ENCODE data around the gene ATG9A. TPM values are rescaled to one million over a fixed set of nuclear protein-coding genes. Genes with fewer than 3 reads are reported as not detected.

The ATG9A gene
- total RNA-seq, 1 donor, result 38.4 TPM

DNA sequence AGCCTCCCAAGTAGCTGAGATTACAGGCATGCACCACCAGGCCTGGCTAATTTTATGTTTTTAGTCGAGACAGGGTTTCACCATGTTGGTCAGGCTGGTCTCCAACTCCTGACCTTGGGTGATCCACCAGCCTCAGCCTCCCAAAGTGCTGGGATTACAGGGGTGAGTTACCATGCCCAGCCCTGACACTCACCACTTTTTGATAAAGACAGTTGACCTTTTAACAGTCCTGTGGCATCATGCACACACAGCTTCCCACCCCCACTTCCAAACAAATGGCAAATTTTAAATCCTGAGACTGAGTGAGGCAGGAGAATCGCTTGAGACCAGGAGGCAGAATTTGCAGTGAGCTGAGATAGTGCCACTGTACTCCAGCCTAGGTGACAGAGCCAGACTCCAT lies 43.6 kb upstream of the ATG9A start:
- no peak overlapping the region for H3K4me3 ChIP-seq (ENCODE audit: low read depth, low read length)
- TF ChIP-seq, protein P1, sequence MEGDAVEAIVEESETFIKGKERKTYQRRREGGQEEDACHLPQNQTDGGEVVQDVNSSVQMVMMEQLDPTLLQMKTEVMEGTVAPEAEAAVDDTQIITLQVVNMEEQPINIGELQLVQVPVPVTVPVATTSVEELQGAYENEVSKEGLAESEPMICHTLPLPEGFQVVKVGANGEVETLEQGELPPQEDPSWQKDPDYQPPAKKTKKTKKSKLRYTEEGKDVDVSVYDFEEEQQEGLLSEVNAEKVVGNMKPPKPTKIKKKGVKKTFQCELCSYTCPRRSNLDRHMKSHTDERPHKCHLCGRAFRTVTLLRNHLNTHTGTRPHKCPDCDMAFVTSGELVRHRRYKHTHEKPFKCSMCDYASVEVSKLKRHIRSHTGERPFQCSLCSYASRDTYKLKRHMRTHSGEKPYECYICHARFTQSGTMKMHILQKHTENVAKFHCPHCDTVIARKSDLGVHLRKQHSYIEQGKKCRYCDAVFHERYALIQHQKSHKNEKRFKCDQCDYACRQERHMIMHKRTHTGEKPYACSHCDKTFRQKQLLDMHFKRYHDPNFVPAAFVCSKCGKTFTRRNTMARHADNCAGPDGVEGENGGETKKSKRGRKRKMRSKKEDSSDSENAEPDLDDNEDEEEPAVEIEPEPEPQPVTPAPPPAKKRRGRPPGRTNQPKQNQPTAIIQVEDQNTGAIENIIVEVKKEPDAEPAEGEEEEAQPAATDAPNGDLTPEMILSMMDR (IDR thresholded peaks at IDR 0.05; ENCODE audit: insufficient read depth, low read depth, low read length), result no peak
- peak; percentile 50 for DNase-seq (ENCODE audit: low read depth)

DNA sequence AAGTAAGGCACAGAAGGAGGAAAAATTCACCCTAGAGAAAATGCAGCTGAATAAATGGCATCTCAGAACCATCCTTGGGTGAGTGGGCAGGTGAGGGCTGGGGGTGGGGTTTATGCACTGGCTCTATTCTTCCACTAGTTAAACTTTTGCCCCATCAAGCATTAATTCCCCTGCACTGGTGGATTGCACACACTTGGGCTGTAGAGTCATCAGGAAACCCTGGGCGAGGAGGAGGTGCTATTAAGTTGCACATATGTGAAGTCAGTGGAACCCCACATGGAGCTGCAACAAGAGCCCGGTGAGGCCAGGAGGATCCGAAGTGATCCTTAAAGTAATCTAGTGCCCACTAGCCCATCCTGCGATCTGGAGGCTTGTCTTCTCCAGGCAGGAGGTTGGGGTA lies 42.9 kb upstream of the ATG9A start:
- no peak overlapping the region for H3K4me3 ChIP-seq (ENCODE audit: low read depth, low read length)
- TF ChIP-seq, protein P1 (IDR thresholded peaks at IDR 0.05; ENCODE audit: insufficient read depth, low read depth, low read length), result no peak
- DNase-seq (ENCODE audit: low read depth), result no peak

DNA sequence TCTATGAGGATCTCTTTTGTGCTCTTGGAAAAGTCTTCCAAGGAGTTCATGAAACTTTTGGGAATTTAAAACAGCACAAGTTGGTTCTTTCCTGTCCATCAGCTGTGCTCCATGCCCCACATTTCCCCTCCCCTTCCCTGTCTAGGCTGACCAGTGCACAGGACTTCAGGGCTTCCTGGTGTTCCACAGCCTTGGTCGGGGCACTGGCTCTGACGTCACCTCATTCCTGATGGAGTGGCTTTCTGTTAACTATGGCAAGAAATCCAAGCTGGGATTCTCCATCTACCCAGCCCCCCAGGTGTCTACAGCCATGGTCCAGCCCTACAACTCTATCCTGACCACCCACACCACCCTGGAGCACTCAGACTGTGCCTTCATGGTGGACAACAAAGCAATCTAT lies 41.6 kb upstream of the ATG9A start:
- TF ChIP-seq, protein P1 (IDR thresholded peaks at IDR 0.05; ENCODE audit: insufficient read depth, low read depth, low read length), result no peak
- DNase-seq (ENCODE audit: low read depth), result no peak
- no peak overlapping the region for H3K4me3 ChIP-seq (ENCODE audit: low read depth, low read length)

DNA sequence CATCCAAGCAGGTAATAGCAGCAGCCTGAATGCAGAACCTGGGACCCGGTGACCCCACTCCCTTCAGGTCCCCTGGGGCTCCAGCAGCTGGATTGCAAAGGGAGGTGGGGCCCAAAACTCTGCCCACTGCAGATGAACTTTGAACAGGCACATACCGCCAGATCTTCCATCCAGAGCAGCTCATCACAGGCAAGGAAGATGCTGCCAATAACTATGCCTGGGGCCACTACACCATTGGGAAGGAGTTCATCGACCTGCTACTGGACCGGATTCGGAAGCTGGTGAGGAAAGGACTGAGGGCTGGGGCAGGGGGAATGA lies 40.6 kb upstream of the ATG9A start:
- no peak for DNase-seq (ENCODE audit: low read depth)

DNA sequence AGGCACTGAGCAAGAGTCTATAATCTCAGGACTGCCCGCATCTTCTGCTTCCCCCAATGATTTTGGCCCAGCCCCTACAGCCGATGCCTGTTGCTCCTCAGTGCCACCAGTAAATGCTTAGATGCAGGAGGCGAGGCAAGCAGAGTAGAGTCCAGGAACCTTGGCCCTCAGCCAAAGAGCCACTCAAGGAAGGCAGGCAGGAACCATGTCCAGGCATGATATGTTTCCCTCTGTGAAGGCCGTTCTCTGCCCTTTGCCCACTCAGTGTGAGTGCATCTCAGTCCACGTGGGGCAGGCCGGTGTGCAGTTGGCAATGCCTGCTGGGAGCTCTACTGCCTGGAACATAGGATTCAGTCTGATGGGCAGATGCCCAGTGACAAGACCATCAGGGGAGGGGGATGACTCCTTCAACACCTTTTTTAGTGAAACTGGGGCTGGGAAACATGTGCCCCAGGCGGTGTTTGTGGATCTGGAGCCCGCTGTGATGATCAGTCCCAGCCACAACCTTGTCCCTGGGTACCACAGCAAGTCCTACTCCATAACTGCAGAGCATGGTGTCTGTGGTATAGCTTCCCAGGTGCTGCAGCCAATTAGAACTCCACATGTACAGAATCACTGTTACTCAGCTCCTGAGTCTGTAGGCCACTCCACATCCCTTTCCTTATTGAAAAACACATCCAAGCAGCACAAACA lies 40.1 kb upstream of the ATG9A start:
- DNase-seq (ENCODE audit: low read depth), result no peak
- TF ChIP-seq, protein P1 (IDR thresholded peaks at IDR 0.05; ENCODE audit: insufficient read depth, low read depth, low read length), result no peak
- no peak overlapping the region for H3K4me3 ChIP-seq (ENCODE audit: low read depth, low read length)

More for the DNA sequence above, 40.6 kb upstream of the ATG9A start:
- TF ChIP-seq, protein P1 (IDR thresholded peaks at IDR 0.05; ENCODE audit: insufficient read depth, low read depth, low read length), result no peak
- H3K4me3 ChIP-seq (ENCODE audit: low read depth, low read length), result no peak overlapping the region

DNA sequence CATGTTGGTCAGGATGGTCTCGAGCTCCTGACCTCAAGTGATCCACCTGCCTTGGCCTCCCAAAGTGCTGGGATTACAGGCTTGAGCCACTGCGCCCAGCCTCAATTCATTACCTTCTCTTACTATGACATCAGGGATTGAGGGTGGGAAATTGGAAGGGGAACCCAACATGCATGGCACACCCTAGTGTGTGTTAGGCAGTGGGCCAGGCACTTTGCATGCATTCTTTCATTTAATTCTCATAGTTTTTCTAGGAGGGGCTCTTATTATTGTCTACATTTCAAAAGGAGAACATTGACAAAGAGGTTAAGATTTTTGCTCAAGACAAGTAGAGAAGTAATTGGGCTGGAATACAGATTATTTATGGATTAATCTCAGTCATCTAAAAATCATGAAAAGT lies 38.9 kb upstream of the ATG9A start:
- TF ChIP-seq, protein P1 (IDR thresholded peaks at IDR 0.05; ENCODE audit: insufficient read depth, low read depth, low read length), result no peak
- DNase-seq (ENCODE audit: low read depth), result no peak

DNA sequence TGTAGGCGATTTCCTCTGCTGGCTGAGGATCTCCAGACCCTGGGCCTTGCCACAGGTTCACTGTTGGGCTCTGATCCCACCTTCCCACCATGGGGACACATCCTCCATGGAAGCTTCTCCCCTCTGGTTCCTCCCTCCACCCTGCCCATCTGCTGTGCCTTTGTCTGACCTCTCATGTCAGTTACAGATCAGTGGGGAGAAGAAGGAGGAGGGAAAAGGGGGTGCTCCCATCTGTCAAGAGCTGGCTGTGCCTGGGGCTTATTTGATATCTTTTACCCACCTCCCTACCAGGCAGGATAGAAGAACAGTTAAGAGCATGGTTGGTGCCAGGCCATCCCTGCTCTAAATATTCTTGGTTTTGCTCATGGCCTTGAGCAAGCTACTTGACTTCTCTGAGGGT lies 37.5 kb upstream of the ATG9A start:
- H3K4me3 ChIP-seq (ENCODE audit: low read depth, low read length), result no peak overlapping the region
- no peak for DNase-seq (ENCODE audit: low read depth)
- TF ChIP-seq, protein P1 (IDR thresholded peaks at IDR 0.05; ENCODE audit: insufficient read depth, low read depth, low read length), result no peak

More for the DNA sequence above, 38.9 kb upstream of the ATG9A start:
- no peak overlapping the region for H3K4me3 ChIP-seq (ENCODE audit: low read depth, low read length)

All from fibroblast of villous mesenchyme (primary cell).